NCI-H1436 treated with DMSO at 0.1 percent for 48 hours (cell line): ENCODE measurements around the gene MGAT4A.
"Not testable (repeated sequence)": the region's sequence is repeated elsewhere in the genome, so short reads cannot be mapped to it uniquely, and the experiment has no call there.

ENCODE experiments used
- DNase-seq: peaks from one replicate; lab custom pipeline; 2025; lab: John Stamatoyannopoulos, UW

MGAT4A gene

GRCh38 chr2:98730053-98730706 is 752 bp downstream of the MGAT4A start:
- DNase-seq: no peak

GRCh38 chr2:98729652-98730051 is 1.3 kb downstream of the MGAT4A start:
- no peak for DNase-seq

- not testable (repeated sequence) for DNase-seq
Measured at GRCh38 chr2:98728088-98728718, 2.7 kb downstream of the MGAT4A start.

- DNase-seq: no peak
Measured at GRCh38 chr2:98727369-98728087, 3.4 kb downstream of the MGAT4A start.

GRCh38 chr2:98726735-98727368 is 4.1 kb downstream of the MGAT4A start:
- DNase-seq: no peak

- DNase-seq: no peak
Measured at GRCh38 chr2:98726205-98726604, 4.7 kb downstream of the MGAT4A start.

GRCh38 chr2:98720286-98720685 is 10.6 kb downstream of the MGAT4A start:
- no peak for DNase-seq

- DNase-seq: no peak
Measured at GRCh38 chr2:98717621-98718020, 13.3 kb downstream of the MGAT4A start.

- no peak for DNase-seq
Measured at GRCh38 chr2:98716786-98717185, 14.1 kb downstream of the MGAT4A start.

GRCh38 chr2:98715812-98716451 is 15.0 kb downstream of the MGAT4A start:
- no peak for DNase-seq

GRCh38 chr2:98713332-98714015 is 17.5 kb downstream of the MGAT4A start:
- no peak for DNase-seq

- no peak for DNase-seq
Measured at GRCh38 chr2:98712145-98712544, 18.8 kb downstream of the MGAT4A start.

GRCh38 chr2:98711506-98711905 is 19.4 kb downstream of the MGAT4A start:
- DNase-seq: no peak

- no peak for DNase-seq
Measured at GRCh38 chr2:98710734-98711133, 20.2 kb downstream of the MGAT4A start.

GRCh38 chr2:98709535-98709934 is 21.4 kb downstream of the MGAT4A start:
- no peak for DNase-seq

GRCh38 chr2:98708396-98709186 is 22.3 kb downstream of the MGAT4A start:
- DNase-seq: no peak

- DNase-seq: no peak
Measured at GRCh38 chr2:98706591-98706990, 24.3 kb downstream of the MGAT4A start.

GRCh38 chr2:98705333-98705617 is 25.7 kb downstream of the MGAT4A start:
- no peak for DNase-seq

- no peak for DNase-seq
Measured at GRCh38 chr2:98704499-98705332, 26.2 kb downstream of the MGAT4A start.

- DNase-seq: no peak
Measured at GRCh38 chr2:98703738-98704137, 27.2 kb downstream of the MGAT4A start.
